ENCODE results near the gene USP36.

DNA sequence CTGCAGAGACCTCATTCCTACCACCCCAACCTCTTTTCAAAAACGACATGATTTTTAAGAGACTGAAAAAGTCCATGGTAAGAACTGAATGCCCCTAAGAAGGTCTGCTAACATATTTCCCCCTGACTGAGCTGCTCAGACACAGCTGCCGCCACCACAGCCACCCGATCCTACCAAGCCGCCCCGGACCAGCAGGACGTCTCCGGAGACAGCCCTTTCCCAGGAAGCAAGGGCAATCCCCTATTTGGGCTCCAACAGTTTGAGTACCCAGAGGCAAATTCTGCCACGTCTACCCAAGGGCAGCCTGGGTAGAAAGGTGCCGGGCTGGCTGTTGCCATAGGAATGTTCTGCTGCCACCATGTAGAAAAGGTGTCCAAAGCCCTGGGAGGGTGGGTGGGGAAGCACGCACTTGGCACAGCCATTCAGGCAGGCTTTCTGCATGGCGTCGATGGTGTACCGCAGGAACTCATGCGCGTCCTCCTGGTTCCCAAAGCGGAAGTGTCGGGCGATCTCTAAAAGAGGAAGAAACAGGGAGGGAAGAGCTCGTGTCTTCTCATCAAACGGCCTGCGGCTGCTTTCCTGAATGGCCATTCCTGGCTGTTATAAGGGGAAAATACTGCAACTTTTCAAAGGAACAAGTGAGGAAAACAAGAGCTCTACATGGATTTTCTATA, 13.6 kb downstream of the USP36 start:
- TF ChIP-seq CTCF (conservative IDR thresholded peaks at IDR 0.05; ENCODE audit: low read depth, low read length) (no peak), EZH2 (IDR thresholded peaks at IDR 0.05; ENCODE audit: low read length, unreplicated experiment) (no peak)
